GM04504 (cell line): Measurements from ENCODE around the gene OR9K2.
"Not testable (repeated sequence)": the region's sequence is repeated elsewhere in the genome, so short reads cannot be mapped to it uniquely, and the experiment has no call there.

ENCODE experiments used
- DNase-seq: peaks from one replicate; pipeline ENCODE4 v3.0.0-alpha.2; 2012; ENCODE audit warnings: low read depth

Gene OR9K2

GRCh38 chr12:55126106-55126505, at the start of gene OR9K2:
OR9K2 (plus strand) TSS chr12:55126406; CDS start chr12:55129835, 3,429 bp downstream.
- DNase-seq, result no peak

- no peak for DNase-seq
These were observed 33.6 kb upstream of the OR9K2 start for GRCh38 chr12:55092579-55092978.

GRCh38 chr12:55112378-55112875, 13.8 kb upstream of the OR9K2 start:
- no peak for DNase-seq

GRCh38 chr12:55116152-55116551, 10.1 kb upstream of the OR9K2 start:
- no peak for DNase-seq

GRCh38 chr12:55132816-55133215, 6.6 kb downstream of the OR9K2 start:
- DNase-seq, result no peak

- DNase-seq, result peak; percentile 6
These were observed 16.7 kb downstream of the OR9K2 start for GRCh38 chr12:55142669-55143565.

- DNase-seq, result no peak
These were observed 17.3 kb downstream of the OR9K2 start for GRCh38 chr12:55143566-55143870.

GRCh38 chr12:55167010-55167640, 40.9 kb downstream of the OR9K2 start:
- not testable (repeated sequence) for DNase-seq

GRCh38 chr12:55171445-55171844, 45.2 kb downstream of the OR9K2 start:
- DNase-seq, result no peak

- not testable (repeated sequence) for DNase-seq
These were observed 45.6 kb downstream of the OR9K2 start for GRCh38 chr12:55171846-55172245.

- no peak for DNase-seq
These were observed 46.5 kb downstream of the OR9K2 start for GRCh38 chr12:55172686-55173085.

- DNase-seq, result no peak
These were observed 47.2 kb downstream of the OR9K2 start for GRCh38 chr12:55173456-55173855.
